ENCODE data around the gene APBA1.

The APBA1 gene

DNA sequence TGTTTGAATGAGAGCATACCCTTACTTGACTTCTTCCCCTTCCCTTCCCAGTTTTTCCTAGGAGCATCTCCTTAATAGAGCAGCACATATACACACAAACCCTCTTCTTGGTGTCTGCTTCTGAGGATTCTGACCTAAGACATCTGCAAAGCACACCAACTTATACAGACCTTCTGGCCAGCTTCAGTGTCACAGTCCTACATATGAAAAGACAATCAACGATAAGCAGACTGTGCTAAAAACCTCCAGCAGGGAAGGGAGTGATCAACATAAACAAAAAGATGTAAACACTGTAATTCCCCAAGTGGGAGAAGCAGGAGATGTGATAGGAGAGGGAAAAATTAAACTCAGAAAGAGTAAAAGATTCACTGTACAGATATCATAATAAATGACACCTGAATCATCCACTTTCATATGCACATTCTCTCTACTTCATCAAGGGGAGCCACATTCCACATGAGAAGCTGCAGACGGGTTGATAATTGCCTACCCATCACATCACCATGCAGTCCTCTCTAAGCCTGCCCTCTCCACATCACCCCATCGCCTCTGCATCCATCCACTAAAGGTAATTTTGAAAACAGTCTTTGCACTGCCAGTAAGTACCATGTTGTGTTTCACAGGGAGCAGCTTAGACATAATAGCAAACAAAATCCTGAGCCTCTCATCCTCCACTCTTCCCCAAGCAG is 13.0 kb downstream of the APBA1 start:
- no peak for DNase-seq (ENCODE audit: extremely low read depth in 1 of 2, low read depth in 1 of 2)

DNA sequence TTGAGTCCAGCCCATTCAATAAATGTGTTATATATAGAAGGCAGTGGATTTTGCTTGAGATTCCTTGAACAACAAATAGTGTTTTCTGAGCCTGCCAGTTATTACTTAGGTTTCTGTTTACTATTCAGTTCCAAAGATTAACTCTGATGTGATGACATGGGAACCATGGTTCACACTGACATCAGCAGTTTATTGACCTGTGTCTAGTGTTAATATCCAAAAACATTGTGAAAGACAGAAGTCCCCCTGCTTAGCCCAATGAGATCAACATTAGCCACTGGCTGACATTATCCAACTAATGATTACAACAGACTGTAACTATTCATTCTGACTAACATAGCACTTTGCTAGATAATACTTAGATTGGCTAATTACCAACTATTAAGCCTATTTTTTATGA is 14.9 kb downstream of the APBA1 start:
- DNase-seq (ENCODE audit: extremely low read depth in 1 of 2, low read depth in 1 of 2) = no peak

- DNase-seq (ENCODE audit: extremely low read depth in 1 of 2, low read depth in 1 of 2) = no peak
Measured at GRCh38 chr9:69655065-69655464, 17.1 kb downstream of the APBA1 start.

GRCh38 chr9:69653261-69653660 is 18.9 kb downstream of the APBA1 start:
- no peak for DNase-seq (ENCODE audit: extremely low read depth in 1 of 2, low read depth in 1 of 2)

DNA sequence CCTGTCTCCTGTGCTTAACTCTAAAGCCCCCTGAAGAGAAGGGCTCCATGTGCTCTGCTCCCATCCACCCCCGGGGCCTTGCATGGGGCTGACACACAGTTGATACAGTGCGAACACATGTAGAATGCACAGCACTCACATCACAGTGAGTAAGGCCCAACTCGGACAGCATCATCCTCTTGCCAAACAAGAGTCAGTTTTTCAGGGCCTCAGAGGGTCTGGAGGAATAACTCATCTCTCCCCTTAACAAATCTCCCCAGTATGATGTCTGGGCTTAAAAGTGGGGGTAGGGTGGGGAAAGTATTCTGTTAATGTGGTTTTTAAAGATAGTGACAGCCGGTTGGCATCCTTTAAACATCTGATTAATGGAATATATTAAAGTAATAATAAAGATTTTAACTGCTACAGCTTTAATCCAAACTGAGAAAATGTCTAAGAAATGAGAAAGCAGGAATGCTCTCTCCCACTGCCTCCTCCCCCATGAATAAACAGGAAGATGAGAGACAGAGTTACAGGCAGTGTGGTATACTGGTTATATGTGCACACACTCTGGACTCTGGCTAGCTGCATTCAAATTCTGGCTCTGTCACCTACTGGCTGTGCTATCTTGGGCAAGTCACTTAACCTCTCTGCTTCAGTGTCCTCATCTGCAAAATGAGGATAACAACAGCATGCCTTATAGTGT is 22.5 kb downstream of the APBA1 start:
- DNase-seq (ENCODE audit: extremely low read depth in 1 of 2, low read depth in 1 of 2) = no peak

GRCh38 chr9:69647804-69648203 is 24.4 kb downstream of the APBA1 start:
- no peak for DNase-seq (ENCODE audit: extremely low read depth in 1 of 2, low read depth in 1 of 2)

GRCh38 chr9:69646810-69647209 is 25.4 kb downstream of the APBA1 start:
- DNase-seq (ENCODE audit: extremely low read depth in 1 of 2, low read depth in 1 of 2) = no peak

GRCh38 chr9:69645488-69645887 is 26.7 kb downstream of the APBA1 start:
- no peak for DNase-seq (ENCODE audit: extremely low read depth in 1 of 2, low read depth in 1 of 2)

GRCh38 chr9:69643098-69643497 is 29.1 kb downstream of the APBA1 start:
- DNase-seq (ENCODE audit: extremely low read depth in 1 of 2, low read depth in 1 of 2) = no peak

DNA sequence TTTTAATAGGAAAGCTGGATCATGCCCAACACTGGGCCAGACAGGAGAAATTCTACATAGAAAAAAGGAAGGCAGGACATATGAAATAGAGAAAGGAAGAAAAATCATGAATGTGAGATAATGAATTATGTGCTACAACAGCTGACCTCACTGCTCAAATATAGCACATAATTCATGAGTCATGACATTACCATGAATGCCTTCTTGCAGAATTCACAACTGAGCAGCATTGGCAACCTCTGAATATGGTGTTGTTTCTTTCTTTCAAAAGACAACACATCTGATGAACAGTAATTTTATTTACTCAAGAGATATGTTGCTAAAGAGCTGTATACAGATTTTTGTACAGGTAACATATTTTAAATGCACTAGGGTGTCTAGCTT is 34.4 kb downstream of the APBA1 start:
- no peak for DNase-seq (ENCODE audit: extremely low read depth in 1 of 2, low read depth in 1 of 2)

- no peak for DNase-seq (ENCODE audit: extremely low read depth in 1 of 2, low read depth in 1 of 2)
Measured at GRCh38 chr9:69637193-69637816, 34.9 kb downstream of the APBA1 start.

GRCh38 chr9:69633716-69634115 is 38.5 kb downstream of the APBA1 start:
- no peak for DNase-seq (ENCODE audit: extremely low read depth in 1 of 2, low read depth in 1 of 2)

GRCh38 chr9:69632768-69633167 is 39.4 kb downstream of the APBA1 start:
- DNase-seq (ENCODE audit: extremely low read depth in 1 of 2, low read depth in 1 of 2) = no peak

DNA sequence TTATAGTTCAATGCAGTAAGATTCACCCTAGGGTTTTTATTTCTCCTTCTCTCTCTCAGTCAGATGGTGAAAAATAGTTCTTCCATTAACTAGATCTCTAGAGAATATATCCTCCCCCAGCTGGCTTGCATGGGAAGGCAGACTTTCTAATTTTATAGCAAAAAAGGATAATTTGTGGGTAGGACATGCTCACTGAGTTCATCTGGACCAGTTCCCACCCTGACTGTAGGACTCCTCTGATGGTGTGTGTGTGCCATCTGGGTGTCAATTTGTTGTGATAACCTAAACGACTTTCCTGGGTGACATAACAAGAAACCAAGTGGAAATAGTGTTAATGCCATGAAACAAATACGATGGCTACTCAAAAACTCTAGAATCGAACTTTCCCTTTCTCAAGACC is 44.9 kb downstream of the APBA1 start:
- no peak for DNase-seq (ENCODE audit: extremely low read depth in 1 of 2, low read depth in 1 of 2)

- no peak for DNase-seq (ENCODE audit: extremely low read depth in 1 of 2, low read depth in 1 of 2)
Measured at GRCh38 chr9:69623276-69623675, 48.9 kb downstream of the APBA1 start.

GRCh38 chr9:69622676-69623075 is 49.5 kb downstream of the APBA1 start:
- DNase-seq (ENCODE audit: extremely low read depth in 1 of 2, low read depth in 1 of 2) = no peak

- no peak for DNase-seq (ENCODE audit: extremely low read depth in 1 of 2, low read depth in 1 of 2)
Measured at GRCh38 chr9:69621730-69622460, 50.3 kb downstream of the APBA1 start.

DNA sequence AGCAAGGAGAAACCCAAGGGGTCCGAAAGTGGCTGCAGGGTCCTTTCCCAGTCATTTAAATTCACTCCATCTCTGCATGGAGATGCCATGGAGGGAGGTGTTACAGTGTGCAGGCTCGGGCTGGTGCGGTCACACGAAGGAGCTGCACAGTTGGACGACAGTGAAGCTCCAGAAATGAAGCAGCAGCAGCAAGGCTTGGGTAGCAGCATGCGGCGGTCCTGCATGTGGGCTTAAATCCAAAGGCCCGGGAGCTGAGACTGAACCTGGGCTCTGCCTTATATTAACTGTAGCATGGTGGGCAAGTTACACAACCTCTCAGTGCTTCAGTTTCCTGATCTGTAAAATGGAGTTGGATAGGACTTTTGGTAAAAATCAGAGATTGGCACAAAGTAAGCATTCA is 51.4 kb downstream of the APBA1 start:
- no peak for DNase-seq (ENCODE audit: extremely low read depth in 1 of 2, low read depth in 1 of 2)

GRCh38 chr9:69619233-69619632 is 52.9 kb downstream of the APBA1 start:
- no peak for DNase-seq (ENCODE audit: extremely low read depth in 1 of 2, low read depth in 1 of 2)

- no peak for DNase-seq (ENCODE audit: extremely low read depth in 1 of 2, low read depth in 1 of 2)
Measured at GRCh38 chr9:69617006-69617405, 55.2 kb downstream of the APBA1 start.

GRCh38 chr9:69615880-69616279 is 56.3 kb downstream of the APBA1 start:
- no peak for DNase-seq (ENCODE audit: extremely low read depth in 1 of 2, low read depth in 1 of 2)

DNA sequence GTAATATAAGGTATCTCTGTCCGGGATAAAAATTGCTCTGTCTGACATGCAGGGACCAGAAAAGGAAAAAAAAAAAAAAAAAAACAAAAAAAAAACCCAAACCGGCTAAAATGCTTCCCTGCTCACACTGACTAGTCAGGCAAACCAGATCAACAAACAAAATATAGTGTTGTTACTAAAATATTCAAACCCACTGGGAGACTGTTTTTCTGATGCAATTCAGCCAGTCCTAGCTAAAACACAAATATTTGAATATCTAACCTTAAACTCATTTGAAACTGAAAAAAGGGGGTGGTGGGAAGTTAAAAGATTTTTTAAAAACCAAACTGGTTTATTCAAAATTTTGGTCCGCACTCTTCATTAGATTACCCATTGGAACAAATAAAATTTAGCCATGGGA is 61.0 kb downstream of the APBA1 start:
- DNase-seq (ENCODE audit: extremely low read depth in 1 of 2, low read depth in 1 of 2) = no peak
